ENCODE data around the gene ABTB2. TPM values are rescaled to one million over a fixed set of nuclear protein-coding genes. Genes with fewer than 3 reads are reported as not detected.

The ABTB2 gene
- total and polyA plus RNA-seq, 2 of the 8 experiments (the other 6 are each of a cell fraction or from before 2014, with no cell fraction given) = 7.7 to 10.2 TPM

DNA sequence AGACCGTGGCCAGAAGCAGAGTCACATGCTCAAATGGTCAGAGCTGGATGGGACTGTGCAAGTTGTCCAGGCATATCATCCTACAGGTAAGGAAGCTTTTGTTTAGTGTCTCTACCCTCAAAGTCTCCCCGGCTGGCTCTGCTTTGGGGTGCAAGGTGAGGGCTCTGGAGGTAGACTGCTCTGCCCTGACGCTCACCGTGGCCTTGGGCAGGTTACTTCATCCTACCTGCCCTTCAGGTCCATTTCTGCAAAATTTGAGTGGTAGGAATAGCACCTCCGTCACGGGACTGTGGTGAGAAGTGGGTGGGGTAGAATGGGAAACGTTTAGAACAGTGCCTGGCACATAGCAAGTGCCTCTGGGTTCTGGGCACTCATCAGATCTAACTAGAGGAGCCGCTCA, 210.2 kb downstream of the ABTB2 start (continued):
- TF ChIP-seq KDM5A (IDR thresholded peaks at IDR 0.05; ENCODE audit: low read length) = no peak
- no peak for TF ChIP-seq EP300 (IDR thresholded peaks at IDR 0.05; ENCODE audit: borderline replicate concordance in 1 of 2, low read depth in 2 of 2, low read length in 2 of 2)
- TF ChIP-seq PHF8 (conservative IDR thresholded peaks at IDR 0.05; ENCODE audit: low read depth, low read length) = no peak
